Keratinocyte (primary cell): ENCODE measurements around the gene IRF1. TPM values are rescaled to one million over a fixed set of nuclear protein-coding genes. Genes with fewer than 3 reads are reported as not detected.
A peak's percentile ranks its signal among the peaks of the same experiment; 100 is the strongest.

Experiments
- DNase-seq: peaks from one replicate; pipeline ENCODE4 v3.0.0-alpha.2; 2011; ENCODE audit warnings: low read depth, missing footprints, low spot score
- FAIRE-seq: peaks from 2 replicates; lab custom pipeline; 2011; peaks lifted over from hg19 to GRCh38; lab: Jason Lieb, UNC
- H2AFZ ChIP-seq: 2 replicates; pipeline ENCODE4 v1.6.0; 2012; ENCODE audit warnings: low read length, control low read depth, inconsistent platforms; ENCODE audit not compliant: control insufficient read depth
- H3K27ac ChIP-seq: 2 replicates; pipeline ENCODE4 v1.5.1; 2011; ENCODE audit warnings: low read length; ENCODE audit not compliant: control insufficient read depth, insufficient read depth
- H3K27me3 ChIP-seq: 3 replicates; pipeline ENCODE4 v1.6.0; 2011; ENCODE audit warnings: low read length; ENCODE audit not compliant: control insufficient read depth, insufficient read depth; ENCODE audit errors: extremely low read depth
- H3K36me3 ChIP-seq, 2 experiments: 2 replicates in 1 of 2; 3 replicates in 1 of 2; pipeline ENCODE4 v1.5.1; 2011; ENCODE audit warnings: low read length in 2 of 2, mild to moderate bottlenecking in 1 of 2; ENCODE audit not compliant: control insufficient read depth in 2 of 2, insufficient read depth in 2 of 2; ENCODE audit errors: extremely low read depth in 1 of 2
- H3K4me1 ChIP-seq: 3 replicates; pipeline ENCODE4 v1.5.1; 2011; ENCODE audit warnings: low read length; ENCODE audit not compliant: control insufficient read depth, insufficient read depth; ENCODE audit errors: extremely low read depth
- H3K4me2 ChIP-seq: 3 replicates; pipeline ENCODE4 v1.6.0; 2011; ENCODE audit warnings: low read depth, low read length; ENCODE audit not compliant: control insufficient read depth, insufficient read depth; ENCODE audit errors: extremely low read depth
- H3K4me3 ChIP-seq, 3 experiments: fragments of 200-600 bp in 1 of 3; sonication (generic) in 1 of 3; 2 replicates in 2 of 3; 3 replicates in 1 of 3; pipeline ENCODE4 v1.5.1; 2011 to 2016; ENCODE audit warnings: low read length in 3 of 3, mild to moderate bottlenecking in 3 of 3, control low read depth in 2 of 3, inconsistent platforms in 1 of 3, low read depth in 1 of 3, mixed read lengths in 1 of 3, mixed run types in 1 of 3, moderate library complexity in 1 of 3; ENCODE audit not compliant: control insufficient read depth in 2 of 3, insufficient read depth in 2 of 3; ENCODE audit errors: extremely low read depth in 1 of 3
- H3K79me2 ChIP-seq: 2 replicates; pipeline ENCODE4 v1.6.0; 2012; ENCODE audit warnings: low read length; ENCODE audit not compliant: control insufficient read depth, insufficient read depth
- H3K9ac ChIP-seq: 3 replicates; pipeline ENCODE4 v1.6.0; 2011; ENCODE audit warnings: low read length; ENCODE audit not compliant: control insufficient read depth, insufficient read depth; ENCODE audit errors: extremely low read depth
- H3K9me1 ChIP-seq: 3 replicates; pipeline ENCODE4 v1.6.0; 2011; ENCODE audit warnings: low read length; ENCODE audit not compliant: control insufficient read depth, insufficient read depth; ENCODE audit errors: extremely low read depth
- H3K9me3 ChIP-seq: 2 replicates; pipeline ENCODE4 v1.5.1; 2012; ENCODE audit warnings: low read depth, low read length; ENCODE audit not compliant: control insufficient read depth
- H4K20me1 ChIP-seq: 3 replicates; pipeline ENCODE4 v1.6.0; 2011; ENCODE audit warnings: low read length; ENCODE audit not compliant: control insufficient read depth, insufficient read depth; ENCODE audit errors: extremely low read depth
- CTCF ChIP-seq, 3 experiments: IDR thresholded peaks in 1 of 3; conservative IDR thresholded peaks in 1 of 3; optimal IDR thresholded peaks in 1 of 3; 2 replicates in 2 of 3; 3 replicates in 1 of 3; pipeline versions ENCODE3 to v1.5.1; 2011; ENCODE audit warnings: low read length in 3 of 3, mild to moderate bottlenecking in 3 of 3, moderate library complexity in 2 of 3, control low read depth in 1 of 3, inconsistent platforms in 1 of 3; ENCODE audit not compliant: insufficient read depth in 2 of 3; ENCODE audit errors: extremely low read depth in 1 of 3
- EZH2 ChIP-seq: IDR thresholded peaks from one replicate; pipeline ENCODE4 v1.6.1; 2012; ENCODE audit warnings: inconsistent platforms, mild to moderate bottlenecking, low read length, moderate library complexity
- dilution Hi-C: fragments of 300-500 bp; cut with MboI; formaldehyde crosslinking; loops from one replicate; pipeline ENCODE4 v1.7.0; 2020; ENCODE audit warnings: low sequenced_read_pairs; ENCODE audit not compliant: extremely low pct_ligation_motif_present
- polyA plus RNA-seq, 5 experiments: library from polyadenylated mRNA; depleted of rRNA in 3 of 5; stranded (reverse) in 3 of 5; stranded (forward) in 1 of 5; unstranded in 1 of 5; fragments of >200 nt; gene quantifications; 1 replicate in 1 of 5; 2 replicates in 3 of 5; 3 replicates in 1 of 5; pipeline versions ENCODE4 v1.2.1 to v1.2.3, GENCODE V29; 2011 to 2012; ENCODE audit warnings: missing spikeins in 2 of 5, low read depth in 1 of 5, low replicate concordance in 1 of 5

Gene IRF1
- polyA plus RNA-seq, 1 donor (not counting 4 experiments of a cell fraction or from before 2014, with no cell fraction given) = 6.2 TPM

- Histone ChIP-seq H3K4me3 (no peak overlapping the region), H4K20me1 (no peaks in the 10 kb centered on the region), H3K9me1 (no peaks in the 10 kb centered on the region), H3K27ac (no peak overlapping the region), H3K36me3 (no peaks in the 10 kb centered on the region), H3K4me2 (peak overlapping the region; percentile 58), H2AFZ (no peak overlapping the region), H3K79me2 (no peaks in the 10 kb centered on the region), H3K9ac (no peak overlapping the region), H3K9me3 (no peaks in the 10 kb centered on the region), H3K4me1 (peaks cover 41% of the 10 kb centered on the region), H3K27me3 (no peaks in the 10 kb centered on the region)
- dilution Hi-C loops = no loop called here
- TF ChIP-seq EZH2 = no peak
- TF ChIP-seq CTCF (optimal IDR thresholded peaks at IDR 0.05 in 1 of 3, IDR thresholded peaks at IDR 0.05 in 1 of 3, conservative IDR thresholded peaks at IDR 0.05 in 1 of 3; ENCODE audit: extremely low read depth in 1 of 3, insufficient read depth in 2 of 3, low read length in 3 of 3) = no peak
- no peak for FAIRE-seq
- no peak for DNase-seq
These were observed 23.1 kb downstream of the IRF1 start for GRCh38 chr5:132467287-132467984.

GRCh38 chr5:132466433-132467286, 23.9 kb downstream of the IRF1 start:
- Histone ChIP-seq H3K9me1 (no peaks in the 10 kb centered on the region), H4K20me1 (no peaks in the 10 kb centered on the region), H3K27me3 (no peaks in the 10 kb centered on the region), H3K4me3 (no peak overlapping the region), H3K9me3 (no peaks in the 10 kb centered on the region), H3K36me3 (no peaks in the 10 kb centered on the region), H3K4me2 (peak overlapping the region; percentile 58), H3K79me2 (no peaks in the 10 kb centered on the region), H3K9ac (no peak overlapping the region), H3K27ac (peak overlapping the region; percentile 2), H3K4me1 (peaks cover 41% of the 10 kb centered on the region), H2AFZ (no peak overlapping the region)
- dilution Hi-C loops = no loop called here
- TF ChIP-seq CTCF (optimal IDR thresholded peaks at IDR 0.05 in 1 of 3, IDR thresholded peaks at IDR 0.05 in 1 of 3, conservative IDR thresholded peaks at IDR 0.05 in 1 of 3; ENCODE audit: extremely low read depth in 1 of 3, insufficient read depth in 2 of 3, low read length in 3 of 3) (no peak), EZH2 (no peak)
- DNase-seq = peak; percentile 78
- FAIRE-seq = peak; percentile 67
